ENCODE results near the gene WNK1. TPM values are rescaled to one million over a fixed set of nuclear protein-coding genes. Genes with fewer than 3 reads are reported as not detected.

Gene WNK1
- total RNA-seq, 1 experiment from 2014 or later, result 117 TPM

GRCh38 chr12:751192-751998 lies 984 bp upstream of the WNK1 start:
- TF ChIP-seq CTCF (conservative IDR thresholded peaks at IDR 0.05), result peak; percentile 80

More at GRCh38 chr12:751192-751998, 984 bp upstream of the WNK1 start:
- Histone ChIP-seq H4K5ac (ENCODE audit: insufficient read length, low read depth, low read length) (peak overlapping the region; percentile 81), H2BK120ac (ENCODE audit: low read depth, low read length, poor library complexity, severe bottlenecking) (peak overlapping the region; percentile 79), H3K23ac (ENCODE audit: insufficient read length, low read depth, low read length) (no peak overlapping the region), H3K27ac (ENCODE audit: insufficient read length, low read depth, low read length) (peak overlapping the region; percentile 87), H4K91ac (ENCODE audit: insufficient read length, low read depth, low read length) (no peak overlapping the region), H3K9me3 (ENCODE audit: control insufficient read depth, low read depth, low read length) (no peaks in the 10 kb centered on the region), H2AK5ac (ENCODE audit: insufficient read length, low read length) (no peak overlapping the region), H3T11ph (ENCODE audit: low read length) (no peak overlapping the region), H3K14ac (ENCODE audit: insufficient read depth, low read length) (peak overlapping the region; percentile 86; the same call in 1 of the 2 replicates), H2BK5ac (ENCODE audit: insufficient read length, low read length) (peak overlapping the region; percentile 32), H3K79me1 (ENCODE audit: insufficient read depth, low read depth, low read length, poor library complexity, severe bottlenecking) (peaks cover 4% of the 10 kb centered on the region), H3K56ac (ENCODE audit: insufficient read length, low read depth, low read length) (peak overlapping the region; percentile 56), H2BK12ac (ENCODE audit: insufficient read length, low read depth, low read length) (peak overlapping the region; percentile 98), H4K8ac (replicated peaks; ENCODE audit: insufficient read length, low read depth, low read length) (no peak overlapping the region), H2BK20ac (ENCODE audit: low read depth, low read length, poor library complexity, severe bottlenecking) (no peak overlapping the region), H2BK15ac (ENCODE audit: low read depth, low read length) (no peak overlapping the region), H3K18ac (ENCODE audit: insufficient read length, low read depth, low read length) (peak overlapping the region; percentile 71), H4K20me1 (ENCODE audit: control insufficient read depth, insufficient read depth, insufficient read length) (no peaks in the 10 kb centered on the region), H3K9ac (ENCODE audit: extremely low read depth, insufficient read length, low read length) (peak overlapping the region; percentile 81), H3K79me2 (ENCODE audit: insufficient read depth, low read length) (peaks cover 15% of the 10 kb centered on the region; the same call in 1 of the 2 replicates), H3K4ac (ENCODE audit: low read depth, low read length) (no peak overlapping the region; the same call in 1 of the 2 replicates), H3K4me2 (ENCODE audit: insufficient read depth, insufficient read length, low read length) (peak overlapping the region; percentile 91), H3K4me1 (ENCODE audit: insufficient read depth, low read length) (no peaks in the 10 kb centered on the region), H3K27me3 (ENCODE audit: insufficient read depth, low read length) (no peaks in the 10 kb centered on the region), H2AFZ (ENCODE audit: low read length) (no peak overlapping the region), H3K23me2 (ENCODE audit: insufficient read length, low read depth, low read length, poor library complexity, severe bottlenecking) (peaks cover 21% of the 10 kb centered on the region)
- Mint-ChIP-seq H3K27me3 (ENCODE audit: low read depth) (no peaks in the 10 kb centered on the region; the same call in 1 of the 2 replicates), H3K4me1 (peaks cover 23 to 31% of the 10 kb centered on the region in 2 experiments), H3K4me3 (no peak overlapping the region), H3K36me3 (ENCODE audit: insufficient read depth in 1 of 3, low read depth in 3 of 3) (peaks cover 0 to 5% (median 0%) of the 10 kb centered on the region in 3 experiments; a peak in 3 of 7 replicates), H3K27ac (no peak overlapping the region), H3K9me3 (no peaks in the 10 kb centered on the region)
- WGBS (ENCODE audit: extremely low coverage, insufficient read length, low lambda C conversion rate), result no CpG with 5 or more reads among the region's 42 CpGs
- DNase-seq, result peak; percentile 98

Measured in H9 (cell line).